ENCODE measurements around the gene ATRIP.
A peak's percentile ranks its signal among the peaks of the same experiment; 100 is the strongest.

Gene ATRIP

GRCh38 chr3:48423883-48424695 is 22.4 kb upstream of the ATRIP start:
- DNase-seq (ENCODE audit: low spot score), result no peak

GRCh38 chr3:48425281-48425812 is 21.2 kb upstream of the ATRIP start:
- no peak for DNase-seq (ENCODE audit: low spot score)

- no peak for DNase-seq (ENCODE audit: low spot score)
Observed at GRCh38 chr3:48426401-48426909, 20.1 kb upstream of the ATRIP start.

- no peak for DNase-seq (ENCODE audit: low spot score)
Observed at GRCh38 chr3:48426944-48427629, 19.4 kb upstream of the ATRIP start.

- DNase-seq (ENCODE audit: low spot score), result no peak
Observed at GRCh38 chr3:48427630-48427962, 18.9 kb upstream of the ATRIP start.

GRCh38 chr3:48428088-48428571 is 18.4 kb upstream of the ATRIP start:
- DNase-seq (ENCODE audit: low spot score), result no peak

- DNase-seq (ENCODE audit: low spot score), result no peak
Observed at GRCh38 chr3:48428572-48429316, 17.8 kb upstream of the ATRIP start.

- no peak for DNase-seq (ENCODE audit: low spot score)
Observed at GRCh38 chr3:48429317-48429959, 17.1 kb upstream of the ATRIP start.

GRCh38 chr3:48429960-48430707 is 16.4 kb upstream of the ATRIP start, which contains the start of gene PLXNB1:
Gene PLXNB1, minus strand, starts transcription at chr3:48430086. Its CDS starts 5,475 bp downstream, at chr3:48424611.
- DNase-seq (ENCODE audit: low spot score), result no peak

- DNase-seq (ENCODE audit: low spot score), result no peak
Observed at GRCh38 chr3:48430708-48431101, 15.8 kb upstream of the ATRIP start.

- no peak for DNase-seq (ENCODE audit: low spot score)
Observed at GRCh38 chr3:48431224-48432029, 15.1 kb upstream of the ATRIP start.

GRCh38 chr3:48432411-48433371 is 13.8 kb upstream of the ATRIP start:
- peak; percentile 14 for DNase-seq (ENCODE audit: low spot score)

GRCh38 chr3:48433472-48434118 is 12.9 kb upstream of the ATRIP start:
- DNase-seq (ENCODE audit: low spot score), result no peak

GRCh38 chr3:48434591-48435222 is 11.8 kb upstream of the ATRIP start:
- no peak for DNase-seq (ENCODE audit: low spot score)

- no peak for DNase-seq (ENCODE audit: low spot score)
Observed at GRCh38 chr3:48435223-48435595, 11.3 kb upstream of the ATRIP start.

GRCh38 chr3:48435774-48436476 is 10.6 kb upstream of the ATRIP start:
- peak; percentile 84 for DNase-seq (ENCODE audit: low spot score)

- no peak for DNase-seq (ENCODE audit: low spot score)
Observed at GRCh38 chr3:48436477-48436787, 10.1 kb upstream of the ATRIP start.

Measured in NAMALWA (cell line).